ENCODE results near the gene MAGI1.
"Not testable (repeated sequence)": the region's sequence is repeated elsewhere in the genome, so short reads cannot be mapped to it uniquely, and the experiment has no call there.

- TF ChIP-seq, protein P1, sequence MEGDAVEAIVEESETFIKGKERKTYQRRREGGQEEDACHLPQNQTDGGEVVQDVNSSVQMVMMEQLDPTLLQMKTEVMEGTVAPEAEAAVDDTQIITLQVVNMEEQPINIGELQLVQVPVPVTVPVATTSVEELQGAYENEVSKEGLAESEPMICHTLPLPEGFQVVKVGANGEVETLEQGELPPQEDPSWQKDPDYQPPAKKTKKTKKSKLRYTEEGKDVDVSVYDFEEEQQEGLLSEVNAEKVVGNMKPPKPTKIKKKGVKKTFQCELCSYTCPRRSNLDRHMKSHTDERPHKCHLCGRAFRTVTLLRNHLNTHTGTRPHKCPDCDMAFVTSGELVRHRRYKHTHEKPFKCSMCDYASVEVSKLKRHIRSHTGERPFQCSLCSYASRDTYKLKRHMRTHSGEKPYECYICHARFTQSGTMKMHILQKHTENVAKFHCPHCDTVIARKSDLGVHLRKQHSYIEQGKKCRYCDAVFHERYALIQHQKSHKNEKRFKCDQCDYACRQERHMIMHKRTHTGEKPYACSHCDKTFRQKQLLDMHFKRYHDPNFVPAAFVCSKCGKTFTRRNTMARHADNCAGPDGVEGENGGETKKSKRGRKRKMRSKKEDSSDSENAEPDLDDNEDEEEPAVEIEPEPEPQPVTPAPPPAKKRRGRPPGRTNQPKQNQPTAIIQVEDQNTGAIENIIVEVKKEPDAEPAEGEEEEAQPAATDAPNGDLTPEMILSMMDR (conservative IDR thresholded peaks at IDR 0.05; ENCODE audit: low read length): not testable (repeated sequence)
- not testable (repeated sequence) for TF ChIP-seq EZH2phosphoT487 (IDR thresholded peaks at IDR 0.05; ENCODE audit: borderline replicate concordance)
These were observed 524.4 kb downstream of the MAGI1 start for GRCh38 chr3:65514317-65514716.

All from Loucy (cell line).